ENCODE results near the gene CCDC60. TPM values are rescaled to one million over a fixed set of nuclear protein-coding genes. Genes with fewer than 3 reads are reported as not detected.
A peak's percentile ranks its signal among the peaks of the same experiment; 100 is the strongest.

CCDC60 gene
- total and polyA plus RNA-seq, 8 donors: 4.1 TPM; not detected in 7

DNA sequence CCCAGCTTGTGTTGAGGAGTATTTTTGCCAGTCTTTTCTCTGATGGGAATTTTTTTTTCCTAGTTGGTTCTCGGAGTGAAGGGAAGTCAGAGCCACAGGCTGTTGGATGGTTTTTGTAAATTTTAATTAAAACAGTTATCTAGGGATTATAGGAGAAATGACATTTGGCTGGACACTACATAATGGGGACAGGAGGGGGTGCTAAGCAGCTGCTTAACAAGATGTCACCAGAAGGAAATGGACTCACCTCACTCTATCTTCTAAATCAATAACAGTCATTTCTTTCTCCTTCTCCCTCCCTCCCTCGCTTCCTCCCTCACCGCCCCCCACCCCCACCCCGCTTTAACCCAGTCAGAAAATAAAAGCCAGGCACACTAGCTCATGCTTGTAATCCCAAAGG, 165.7 kb downstream of the CCDC60 start:
- Histone ChIP-seq H3K4me3 (no peak overlapping the region), H3K9me3 (no peaks in the 10 kb centered on the region), H3K4me1 (no peaks in the 10 kb centered on the region), H3K27me3 (peaks cover 0 to 24% (median 4%) of the 10 kb centered on the region in 3 donors), H3K36me3 (no peaks in the 10 kb centered on the region), H3K27ac (no peak overlapping the region)
- DNase-seq: no peak
- intact Hi-C loops (cut with DNase I; ENCODE audit: low total_unique reads): no loop called here
- WGBS, 5 donors: 69 to 80% (median 79%) methylated on average over 4 of the region's 4 CpGs
- no peak for TF ChIP-seq CTCF (IDR thresholded peaks at IDR 0.05)
- no peak for TF ChIP-seq POLR2A (IDR thresholded peaks at IDR 0.05)
- TF ChIP-seq POLR2AphosphoS5 (IDR thresholded peaks at IDR 0.05): no peak
- no peak for TF ChIP-seq EP300 (IDR thresholded peaks at IDR 0.05)

DNA sequence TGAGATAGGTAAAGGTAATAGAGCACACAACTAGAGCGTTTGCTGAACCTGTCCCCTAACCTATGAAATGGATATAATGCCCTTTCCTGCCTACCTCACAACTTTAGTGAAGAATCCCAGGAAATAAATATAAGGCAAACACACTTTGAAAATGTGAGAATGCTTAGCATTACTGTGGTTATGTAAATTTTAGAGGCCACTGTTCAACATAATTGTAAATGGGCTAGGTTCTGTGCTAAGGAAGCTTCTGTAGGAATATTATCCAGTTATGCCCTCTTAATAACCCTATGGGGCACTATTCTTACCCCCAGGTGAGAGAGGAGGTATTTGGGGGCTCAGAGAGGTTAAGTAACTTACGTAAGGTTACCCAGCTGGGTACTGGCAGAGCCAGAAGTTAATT, 166.5 kb downstream of the CCDC60 start:
- peaks cover 0 to 22% (median 4%) of the 10 kb centered on the region in 3 donors for H3K27me3 ChIP-seq
- no peaks in the 10 kb centered on the region for H3K36me3 ChIP-seq
- no peak for DNase-seq
- H3K27ac ChIP-seq: no peak overlapping the region
- no peak for TF ChIP-seq POLR2AphosphoS5 (IDR thresholded peaks at IDR 0.05)
- no peak for TF ChIP-seq POLR2A (IDR thresholded peaks at IDR 0.05)
- no peak for TF ChIP-seq EP300 (IDR thresholded peaks at IDR 0.05)
- TF ChIP-seq CTCF (IDR thresholded peaks at IDR 0.05): no peak
- no peak overlapping the region for H3K4me3 ChIP-seq
- no peaks in the 10 kb centered on the region for H3K4me1 ChIP-seq
- WGBS, 5 donors: 74 to 88% (median 80%) methylated on average over 2 of the region's 2 CpGs
- no peaks in the 10 kb centered on the region for H3K9me3 ChIP-seq
- intact Hi-C loops (cut with DNase I; ENCODE audit: low total_unique reads): no loop called here

GRCh38 chr12:119505001-119505400, 170.5 kb downstream of the CCDC60 start:
- DNase-seq: no peak
- 81 to 90% (median 82%) methylated on average over 6 of the region's 6 CpGs for WGBS, 5 donors
- no peaks in the 10 kb centered on the region for H3K4me1 ChIP-seq
- H3K36me3 ChIP-seq: no peaks in the 10 kb centered on the region
- H3K27ac ChIP-seq: no peak overlapping the region
- H3K27me3 ChIP-seq: no peaks in the 10 kb centered on the region
- TF ChIP-seq POLR2A (IDR thresholded peaks at IDR 0.05): no peak
- no peak for TF ChIP-seq POLR2AphosphoS5 (IDR thresholded peaks at IDR 0.05)
- TF ChIP-seq EP300 (IDR thresholded peaks at IDR 0.05): no peak
- TF ChIP-seq CTCF (IDR thresholded peaks at IDR 0.05): no peak
- no peaks in the 10 kb centered on the region for H3K9me3 ChIP-seq
- no peak overlapping the region for H3K4me3 ChIP-seq
- intact Hi-C loops (cut with DNase I; ENCODE audit: low total_unique reads): no loop called here

GRCh38 chr12:119512772-119513497, 178.4 kb downstream of the CCDC60 start:
- WGBS, 5 donors: 37 to 45% (median 39%) methylated on average over 8 of the region's 8 CpGs
- Histone ChIP-seq H3K9me3 (no peaks in the 10 kb centered on the region), H3K4me3 (no peak overlapping the region), H3K4me1 (no peaks in the 10 kb centered on the region), H3K27ac (no peak overlapping the region), H3K36me3 (no peaks in the 10 kb centered on the region), H3K27me3 (no peaks in the 10 kb centered on the region)
- DNase-seq: peak in 1 of 2 donors; percentile 55
- TF ChIP-seq POLR2A (IDR thresholded peaks at IDR 0.05): no peak
- TF ChIP-seq CTCF (IDR thresholded peaks at IDR 0.05): no peak
- no peak for TF ChIP-seq EP300 (IDR thresholded peaks at IDR 0.05)
- TF ChIP-seq POLR2AphosphoS5 (IDR thresholded peaks at IDR 0.05): no peak
- intact Hi-C loops (cut with DNase I; ENCODE audit: low total_unique reads): no loop called here

Measured in stomach (tissue), 9 donors.